CD4-positive, CD25-positive, alpha-beta regulatory T cell (primary cell): ENCODE results near the gene AAMP. TPM values are rescaled to one million over a fixed set of nuclear protein-coding genes. Genes with fewer than 3 reads are reported as not detected.

Experiments used
- ATAC-seq, 2 donors: fragments of 150-1000 bp; cut with Tn5 transposase; one replicate each; pipeline ENCODE4 v1.10.0; 2021; ENCODE audit warnings: low read depth in 2 of 2, moderate number of reproducible peaks in 2 of 2, moderate library complexity in 1 of 2
- DNase-seq, 3 donors: peaks; one replicate each; pipeline versions ENCODE4 v3.0.0 to v3.0.0-alpha.2; 2012 to 2022; ENCODE audit warnings: mixed read lengths in 1 of 3
- H3K27ac ChIP-seq: one replicate; pipeline ENCODE4 v1.7.0; 2013; ENCODE audit warnings: mild to moderate bottlenecking, low read length; ENCODE audit not compliant: insufficient read depth, poor library complexity, severe bottlenecking
- H3K27me3 ChIP-seq: one replicate; pipeline ENCODE4 v1.7.0; 2013; ENCODE audit warnings: low read length; ENCODE audit not compliant: control insufficient read depth, insufficient read depth
- H3K36me3 ChIP-seq: one replicate; pipeline ENCODE4 v1.7.0; 2013; ENCODE audit warnings: mild to moderate bottlenecking, low read length, moderate library complexity; ENCODE audit not compliant: control insufficient read depth, insufficient read depth
- H3K4me1 ChIP-seq: 2 replicates; pipeline ENCODE4 v1.7.0; 2013; ENCODE audit warnings: mild to moderate bottlenecking, low read length; ENCODE audit not compliant: insufficient read depth, control insufficient read depth, poor library complexity, severe bottlenecking
- H3K4me3 ChIP-seq: one replicate; pipeline ENCODE4 v1.7.0; 2013; ENCODE audit warnings: low read depth, mild to moderate bottlenecking, low read length, moderate library complexity
- H3K9me3 ChIP-seq, 2 experiments: 1 replicate in 1 of 2; 2 replicates in 1 of 2; pipeline ENCODE4 v1.7.0; 2013; ENCODE audit warnings: low read length in 2 of 2, mild to moderate bottlenecking in 1 of 2, moderate library complexity in 1 of 2; ENCODE audit not compliant: control insufficient read depth in 2 of 2
- H3K27ac Mint-ChIP-seq, 3 donors: one replicate each; pipeline ENCODE4 v1.8.0; 2020 to 2022; ENCODE audit warnings: mild to moderate bottlenecking in 3 of 3, mixed read lengths in 3 of 3, moderate library complexity in 2 of 3
- H3K27me3 Mint-ChIP-seq: one replicate; pipeline ENCODE4 v1.8.0; 2022; ENCODE audit warnings: mild to moderate bottlenecking, mixed read lengths
- H3K36me3 Mint-ChIP-seq: one replicate; pipeline ENCODE4 v1.8.0; 2020; ENCODE audit warnings: mixed read lengths
- H3K4me1 Mint-ChIP-seq, 4 donors: one replicate each; pipeline ENCODE4 v1.8.0; 2020 to 2022; ENCODE audit warnings: mixed read lengths in 4 of 4, mild to moderate bottlenecking in 1 of 4
- H3K4me3 Mint-ChIP-seq, 4 donors: one replicate each; pipeline ENCODE4 v1.8.0; 2020 to 2022; ENCODE audit warnings: mild to moderate bottlenecking in 4 of 4, mixed read lengths in 4 of 4, moderate library complexity in 3 of 4
- H3K9me3 Mint-ChIP-seq, 7 donors: one replicate each; pipeline ENCODE4 v1.8.0; 2020 to 2022; ENCODE audit warnings: mixed read lengths in 7 of 7, mild to moderate bottlenecking in 3 of 7, moderate library complexity in 2 of 7
- polyA plus RNA-seq, 4 donors: library from polyadenylated mRNA; unstranded; fragments of 300-500 nt; fragmentation: Illumina TruSeq; gene quantifications; one replicate each; pipeline ENCODE4 v1.2.3, GENCODE V29; 2021
- total RNA-seq: library from RNA; stranded (reverse); gene quantifications from one replicate; pipeline ENCODE4 v1.2.3, GENCODE V29; 2022

AAMP gene
- total and polyA plus RNA-seq, 5 donors from 2014 or later, result 55.8 to 92.2 (median 87.8) TPM

GRCh38 chr2:218219934-218220333 is 50.0 kb downstream of the AAMP start:
- peaks cover 0 to 1% (median 0%) of the 10 kb centered on the region in 7 donors for H3K9me3 Mint-ChIP-seq
- H3K27me3 ChIP-seq, result no peaks in the 10 kb centered on the region
- no peaks in the 10 kb centered on the region for H3K27me3 Mint-ChIP-seq
- DNase-seq (no peak), ATAC-seq (no peak)
- no peaks in the 10 kb centered on the region for H3K9me3 ChIP-seq
- H3K4me1 Mint-ChIP-seq, result peaks cover 36 to 73% (median 61%) of the 10 kb centered on the region in 4 donors
- peaks cover 32% of the 10 kb centered on the region for H3K36me3 ChIP-seq
- peak overlapping the region; percentile 86 to 92 (median 91) for H3K27ac Mint-ChIP-seq
- H3K36me3 Mint-ChIP-seq, result peaks cover 36% of the 10 kb centered on the region
- peak overlapping the region; percentile 89 to 99 (median 94) for H3K4me3 Mint-ChIP-seq
- H3K4me1 ChIP-seq, result peaks cover 73% of the 10 kb centered on the region
- H3K4me3 ChIP-seq, result peak overlapping the region; percentile 98
- H3K27ac ChIP-seq, result peak overlapping the region; percentile 98

GRCh38 chr2:218218268-218219185 is 51.4 kb downstream of the AAMP start:
- Histone ChIP-seq H3K36me3 (peaks cover 18% of the 10 kb centered on the region), H3K27me3 (no peaks in the 10 kb centered on the region), H3K4me1 (peaks cover 59% of the 10 kb centered on the region), H3K9me3 (no peaks in the 10 kb centered on the region), H3K27ac (peak overlapping the region; percentile 98), H3K4me3 (peak overlapping the region; percentile 98)
- Mint-ChIP-seq H3K36me3 (peaks cover 25% of the 10 kb centered on the region), H3K9me3 (peaks cover 0 to 1% (median 0%) of the 10 kb centered on the region in 7 donors), H3K27me3 (no peaks in the 10 kb centered on the region), H3K4me1 (peaks cover 31 to 59% (median 48%) of the 10 kb centered on the region in 4 donors), H3K27ac (peak overlapping the region; percentile 94 to 98 (median 97)), H3K4me3 (peak overlapping the region; percentile 89 to 99 (median 94))
- DNase-seq (peak in 2 of 3 donors; percentile 61 to 86), ATAC-seq (peak; percentile 49 to 62)

GRCh38 chr2:218217360-218218267 is 52.3 kb downstream of the AAMP start:
- Mint-ChIP-seq H3K4me3 (peak overlapping the region; percentile 89 to 99 (median 94)), H3K27me3 (peaks cover 5% of the 10 kb centered on the region), H3K36me3 (peaks cover 24% of the 10 kb centered on the region), H3K4me1 (peaks cover 25 to 50% (median 42%) of the 10 kb centered on the region in 4 donors), H3K9me3 (peaks cover 0 to 2% (median 0%) of the 10 kb centered on the region in 7 donors), H3K27ac (peak overlapping the region; percentile 94 to 98 (median 97))
- no peaks in the 10 kb centered on the region for H3K27me3 ChIP-seq
- ATAC-seq (peak; percentile 38 to 54), DNase-seq (peak; percentile 58 to 80 (median 63))
- peaks cover 10% of the 10 kb centered on the region for H3K36me3 ChIP-seq
- peak overlapping the region; percentile 98 for H3K4me3 ChIP-seq
- peak overlapping the region; percentile 98 for H3K27ac ChIP-seq
- no peaks in the 10 kb centered on the region for H3K9me3 ChIP-seq
- peaks cover 49% of the 10 kb centered on the region for H3K4me1 ChIP-seq

- Histone ChIP-seq H3K9me3 (no peaks in the 10 kb centered on the region), H3K4me3 (peak within 1 kb of the TSS; percentile 98), H3K27ac (peak within 1 kb of the TSS; percentile 98), H3K4me1 (peaks cover 41% of the 10 kb centered on the region), H3K36me3 (peaks cover 8% of the 10 kb centered on the region), H3K27me3 (no peaks in the 10 kb centered on the region)
- H3K4me3 Mint-ChIP-seq, result peak within 1 kb of the TSS; percentile 89 to 99 (median 94)
- peaks cover 26% of the 10 kb centered on the region for H3K36me3 Mint-ChIP-seq
- H3K9me3 Mint-ChIP-seq, result peaks cover 0 to 2% (median 0%) of the 10 kb centered on the region in 7 donors
- H3K27me3 Mint-ChIP-seq, result peaks cover 5% of the 10 kb centered on the region
- ATAC-seq (peak; percentile 76), DNase-seq (peak; percentile 91 to 98 (median 96))
- peaks cover 27 to 44% (median 37%) of the 10 kb centered on the region in 4 donors for H3K4me1 Mint-ChIP-seq
- peak within 1 kb of the TSS; percentile 97 to 99 (median 98) for H3K27ac Mint-ChIP-seq
Measured at GRCh38 chr2:218216674-218217359, 53.1 kb downstream of the AAMP start, which contains the start of gene ARPC2. Gene ARPC2 (plus strand): TSS chr2:218217189. CDS start chr2:218217471, 282 bp downstream.

- peak overlapping the region; percentile 87 to 99 (median 90) for H3K4me3 Mint-ChIP-seq
- DNase-seq (no peak), ATAC-seq (no peak)
- peaks cover 0 to 2% (median 0%) of the 10 kb centered on the region in 7 donors for H3K9me3 Mint-ChIP-seq
- peaks cover 6% of the 10 kb centered on the region for H3K36me3 ChIP-seq
- H3K36me3 Mint-ChIP-seq, result peaks cover 24% of the 10 kb centered on the region
- peak overlapping the region; percentile 98 for H3K27ac ChIP-seq
- no peaks in the 10 kb centered on the region for H3K27me3 ChIP-seq
- peaks cover 36% of the 10 kb centered on the region for H3K4me1 ChIP-seq
- H3K9me3 ChIP-seq, result no peaks in the 10 kb centered on the region
- H3K27me3 Mint-ChIP-seq, result peaks cover 5% of the 10 kb centered on the region
- H3K27ac Mint-ChIP-seq, result peak overlapping the region; percentile 97 to 99 (median 98)
- H3K4me1 Mint-ChIP-seq, result peaks cover 23 to 41% (median 32%) of the 10 kb centered on the region in 4 donors
- peak overlapping the region; percentile 92 for H3K4me3 ChIP-seq
Measured at GRCh38 chr2:218216336-218216673, 53.6 kb downstream of the AAMP start.

Other genes with a start within 250 kb of the AAMP start
- 2.1 TPM for gene RUFY4, start 200.9 kb downstream of the AAMP start, total RNA-seq
- gene RUFY4, start 200.9 kb downstream of the AAMP start, polyA plus RNA-seq, result under 1 TPM in 1 of 4 donors, not detected in 3; 0.15 TPM
- gene CXCR2, start 144.1 kb downstream of the AAMP start, total RNA-seq, result not detected
- not detected for gene CXCR2, start 144.1 kb downstream of the AAMP start, polyA plus RNA-seq
- gene CXCR1, start 103.2 kb downstream of the AAMP start, total RNA-seq, result not detected
- under 1 TPM; 0.08 to 0.94 (median 0.46) TPM for gene CXCR1, start 103.2 kb downstream of the AAMP start, polyA plus RNA-seq
- 540 TPM for gene ARPC2, start 52.9 kb downstream of the AAMP start, total RNA-seq
- gene ARPC2, start 52.9 kb downstream of the AAMP start, polyA plus RNA-seq, result 1,000 to 10,000 TPM in 2 of 4 donors, 100 to 1,000 TPM in 2; 741 to 1,050 (median 910) TPM
- 1.2 TPM for gene GPBAR1, start 9.1 kb downstream of the AAMP start, total RNA-seq
- not detected for gene GPBAR1, start 9.1 kb downstream of the AAMP start, polyA plus RNA-seq
- gene PNKD, start 382 bp upstream of the AAMP start, total RNA-seq, result 21.9 TPM
- 100 to 1,000 TPM in 1 of 4 donors, 10 to 100 TPM in 3; 96.2 to 107 (median 98.8) TPM for gene PNKD, start 382 bp upstream of the AAMP start, polyA plus RNA-seq
- 96.4 TPM for gene TMBIM1, start 22.4 kb upstream of the AAMP start, total RNA-seq
- gene TMBIM1, start 22.4 kb upstream of the AAMP start, polyA plus RNA-seq, result 100 to 1,000 TPM; 161 to 180 (median 162) TPM
- not detected for gene CATIP, start 86.7 kb upstream of the AAMP start, total RNA-seq
- not detected for gene CATIP, start 86.7 kb upstream of the AAMP start, polyA plus RNA-seq
- 0.54 TPM for gene SLC11A1, start 112.1 kb upstream of the AAMP start, total RNA-seq
- 1 to 10 TPM in 1 of 4 donors, under 1 TPM in 3; 0.47 to 1.4 (median 0.87) TPM for gene SLC11A1, start 112.1 kb upstream of the AAMP start, polyA plus RNA-seq
- gene CTDSP1, start 129.7 kb upstream of the AAMP start, total RNA-seq, result 146 TPM
- 10 to 100 TPM; 18.8 to 29.4 (median 25.0) TPM for gene CTDSP1, start 129.7 kb upstream of the AAMP start, polyA plus RNA-seq
- 2.1 TPM for gene VIL1, start 149.0 kb upstream of the AAMP start, total RNA-seq
- under 1 TPM in 3 of 4 donors, not detected in 1; 0.08 to 0.28 (median 0.09) TPM for gene VIL1, start 149.0 kb upstream of the AAMP start, polyA plus RNA-seq